Adipose tissue (tissue), 3 donors: ENCODE measurements around the gene CTTNBP2NL. TPM values are rescaled to one million over a fixed set of nuclear protein-coding genes. Genes with fewer than 3 reads are reported as not detected.
"Not testable (repeated sequence)": the region's sequence is repeated elsewhere in the genome, so short reads cannot be mapped to it uniquely, and the experiment has no call there.

Experiments
- H3K27ac ChIP-seq: one replicate; pipeline ENCODE4 v1.5.1; 2013; ENCODE audit warnings: low read depth, low read length
- WGBS, 3 donors: extraction: QIAGEN DNeasy Blood & Tissue Kit; methylation state at CpG; one replicate each; pipeline ENCODE4 v1.1.7; 2013; 5-methylcytosine and 5-hydroxymethylcytosine counted together
- polyA plus RNA-seq, 3 donors: library from polyadenylated mRNA; stranded (reverse); fragments of 200-250 nt; gene quantifications; one replicate each; pipeline ENCODE4 v1.2.3, GENCODE V29; 2013
- donor health status: healthy with polysubstance abuse.
- donor health status: Bipolar disorder and iron deficiency.
- donor health status: healthy.

Gene CTTNBP2NL
- polyA plus RNA-seq, 3 donors: 1.9 to 11.8 (median 8.5) TPM

DNA sequence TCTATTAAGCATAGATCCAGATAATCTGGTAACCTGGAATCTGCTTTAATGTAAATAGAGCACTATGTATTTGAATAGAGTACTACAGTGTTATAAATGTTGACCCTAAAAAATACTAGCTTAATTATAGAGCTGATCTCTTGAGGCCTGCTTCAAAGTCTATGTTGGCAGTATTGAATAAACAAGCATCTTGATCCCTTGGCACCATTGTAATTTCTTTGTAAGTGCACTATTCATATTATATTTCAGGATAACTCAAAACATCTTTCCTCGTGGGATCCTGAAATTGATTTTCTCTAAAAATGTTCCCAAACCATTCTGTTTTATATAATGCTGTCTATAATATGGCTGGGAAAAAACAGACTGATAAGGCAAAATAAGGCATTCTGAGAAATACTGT lies 10.8 kb downstream of the CTTNBP2NL start:
- no peak overlapping the region for H3K27ac ChIP-seq
- WGBS, 3 donors: 70 to 86% (median 78%) methylated on average over 1 of the region's 1 CpG

DNA sequence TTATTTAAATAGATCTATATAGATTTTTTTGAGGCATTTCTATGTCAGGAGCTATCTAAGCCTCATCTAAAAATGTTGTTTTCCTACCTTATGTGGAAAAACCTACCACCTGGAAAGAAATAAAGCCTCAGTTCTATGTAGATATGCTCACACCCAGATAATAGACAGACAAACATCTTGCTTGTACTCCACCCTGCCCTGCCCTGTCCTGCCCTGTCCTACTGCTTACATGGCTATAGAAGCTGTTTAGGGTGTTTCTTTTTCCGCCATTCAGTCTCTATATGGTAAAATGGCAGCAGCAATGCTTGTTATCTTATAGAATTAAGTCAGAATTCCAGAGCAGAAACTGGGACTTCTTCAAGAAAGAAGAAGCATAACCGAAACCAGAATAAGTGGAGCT lies 13.4 kb downstream of the CTTNBP2NL start:
- WGBS, 3 donors: 93 to 100% (median 97%) methylated on average over 2 of the region's 2 CpGs
- no peak overlapping the region for H3K27ac ChIP-seq

- no peak overlapping the region for H3K27ac ChIP-seq
- WGBS, 3 donors: 73 to 92% (median 92%) methylated on average over 2 of the region's 2 CpGs
Observed at GRCh38 chr1:112410673-112411072, 14.7 kb downstream of the CTTNBP2NL start.

DNA sequence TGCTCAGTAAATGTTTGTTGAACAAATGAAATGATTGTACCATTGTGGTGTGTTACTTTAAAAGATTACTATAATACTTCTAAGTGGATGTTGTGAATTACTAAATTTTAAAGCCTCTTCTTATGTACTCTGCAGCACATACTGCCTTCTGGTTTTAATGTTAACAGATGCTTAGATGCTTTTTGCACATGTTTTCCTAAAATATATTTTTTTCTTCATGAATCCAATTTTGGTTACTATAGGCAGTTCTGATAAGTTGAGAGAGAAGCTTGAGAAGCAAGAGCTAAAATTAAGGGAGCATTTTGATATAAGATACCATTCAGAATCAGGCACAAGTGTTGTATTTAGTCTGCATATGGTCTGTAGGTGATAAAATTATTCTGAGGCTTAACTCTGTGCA lies 21.3 kb downstream of the CTTNBP2NL start:
- H3K27ac ChIP-seq: no peak overlapping the region

GRCh38 chr1:112418099-112418892 lies 22.3 kb downstream of the CTTNBP2NL start:
- no peak overlapping the region for H3K27ac ChIP-seq
- 62 to 75% (median 65%) methylated on average over 2 of the region's 2 CpGs for WGBS, 3 donors

DNA sequence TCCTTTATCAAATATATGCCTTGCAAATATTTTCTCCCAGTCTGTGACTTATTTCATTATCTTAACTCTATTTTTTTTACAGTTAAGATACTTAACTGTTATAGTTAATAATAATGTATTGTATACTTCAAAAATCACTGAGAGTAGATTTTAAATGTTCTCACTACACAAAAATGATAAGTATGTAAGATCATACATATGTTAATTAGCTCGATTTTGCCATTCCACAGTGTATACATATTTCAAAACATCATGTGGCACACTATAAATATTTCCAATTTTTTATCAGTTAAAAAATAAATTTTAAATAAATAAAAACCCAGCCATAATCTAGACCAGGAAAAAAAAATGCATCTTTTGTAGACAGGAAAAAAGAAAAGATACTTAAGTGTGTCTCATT lies 27.2 kb downstream of the CTTNBP2NL start:
- 74 to 82% (median 79%) methylated on average over 1 of the region's 1 CpG for WGBS, 3 donors
- no peak overlapping the region for H3K27ac ChIP-seq

GRCh38 chr1:112423666-112424065 lies 27.7 kb downstream of the CTTNBP2NL start:
- WGBS, 3 donors: 84 to 91% (median 84%) methylated on average over 11 of the region's 11 CpGs

DNA sequence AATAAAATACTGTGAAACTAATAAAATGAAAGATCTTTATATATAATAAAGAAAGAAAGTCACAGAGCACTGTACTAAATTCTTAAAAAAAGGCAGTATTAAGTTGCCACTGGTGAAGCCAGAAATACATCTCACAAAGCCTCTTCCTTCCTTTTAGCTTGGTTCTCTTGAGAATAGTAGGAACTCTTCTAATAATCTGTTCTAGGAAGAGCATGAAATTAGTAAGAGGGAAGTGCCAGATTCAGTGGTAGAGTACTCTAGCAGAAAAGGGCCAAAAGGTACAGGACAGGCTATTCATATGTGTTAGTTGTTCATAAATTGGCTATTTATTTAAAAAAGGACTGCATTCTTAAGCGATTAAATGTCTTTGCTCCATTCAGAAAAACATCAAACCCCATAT lies 33.7 kb downstream of the CTTNBP2NL start:
- 78 to 91% (median 83%) methylated on average over 1 of the region's 1 CpG for WGBS, 3 donors
- H3K27ac ChIP-seq: no peak overlapping the region

More at GRCh38 chr1:112423666-112424065, 27.7 kb downstream of the CTTNBP2NL start:
- not testable (repeated sequence) for H3K27ac ChIP-seq

GRCh38 chr1:112431038-112431437 lies 35.0 kb downstream of the CTTNBP2NL start:
- H3K27ac ChIP-seq: no peak overlapping the region
- WGBS, 3 donors: 52 to 82% (median 53%) methylated on average over 1 of the region's 1 CpG

DNA sequence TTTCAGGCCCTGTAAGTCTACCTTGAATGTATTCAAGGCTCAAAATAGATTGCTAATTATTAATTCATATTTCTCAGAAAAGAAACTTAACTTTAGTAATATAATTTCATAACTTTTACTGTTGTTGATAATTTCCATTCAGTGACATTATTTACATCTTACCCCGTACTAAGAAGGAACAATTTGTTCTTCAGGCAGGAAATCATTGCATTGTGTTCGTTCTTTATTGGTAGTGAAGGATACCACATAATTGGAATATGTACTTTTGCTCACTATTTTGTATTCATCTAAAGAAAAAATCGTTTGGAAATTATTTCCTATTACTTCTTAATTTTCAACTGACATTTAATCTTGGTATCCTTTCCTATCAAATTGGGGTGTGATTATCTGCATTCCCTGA lies 39.4 kb downstream of the CTTNBP2NL start:
- WGBS, 3 donors: 39 to 72% (median 45%) methylated on average over 3 of the region's 3 CpGs
- no peak overlapping the region for H3K27ac ChIP-seq

GRCh38 chr1:112436384-112437156 lies 40.6 kb downstream of the CTTNBP2NL start:
- 82 to 95% (median 92%) methylated on average over 5 of the region's 5 CpGs for WGBS, 3 donors
- no peak overlapping the region for H3K27ac ChIP-seq

DNA sequence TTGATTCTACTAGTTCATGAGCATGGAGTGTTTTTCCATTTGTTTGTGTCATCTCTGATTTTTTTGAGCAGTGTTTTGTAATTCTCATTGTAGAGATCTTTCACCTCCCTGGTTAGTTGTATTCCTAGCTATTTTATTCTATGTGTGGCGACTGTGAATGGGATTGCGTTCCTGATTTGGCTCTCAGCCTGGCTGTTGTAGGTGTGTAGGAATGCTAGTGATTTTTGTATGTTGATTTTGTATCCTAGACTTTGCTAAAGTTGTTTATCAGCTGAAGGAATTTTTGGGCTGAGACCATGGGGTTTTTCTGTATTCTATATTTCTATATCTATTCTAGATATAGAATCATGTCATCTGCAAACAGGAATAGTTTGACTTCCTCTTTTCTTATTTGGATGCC lies 42.1 kb downstream of the CTTNBP2NL start:
- WGBS, 3 donors: 50 to 71% (median 61%) methylated on average over 2 of the region's 2 CpGs
- not testable (repeated sequence) for H3K27ac ChIP-seq

- no peak overlapping the region for H3K27ac ChIP-seq
- WGBS, 3 donors: 18 to 68% (median 30%) methylated on average over 2 of the region's 2 CpGs
Observed at GRCh38 chr1:112439592-112439991, 43.6 kb downstream of the CTTNBP2NL start.

DNA sequence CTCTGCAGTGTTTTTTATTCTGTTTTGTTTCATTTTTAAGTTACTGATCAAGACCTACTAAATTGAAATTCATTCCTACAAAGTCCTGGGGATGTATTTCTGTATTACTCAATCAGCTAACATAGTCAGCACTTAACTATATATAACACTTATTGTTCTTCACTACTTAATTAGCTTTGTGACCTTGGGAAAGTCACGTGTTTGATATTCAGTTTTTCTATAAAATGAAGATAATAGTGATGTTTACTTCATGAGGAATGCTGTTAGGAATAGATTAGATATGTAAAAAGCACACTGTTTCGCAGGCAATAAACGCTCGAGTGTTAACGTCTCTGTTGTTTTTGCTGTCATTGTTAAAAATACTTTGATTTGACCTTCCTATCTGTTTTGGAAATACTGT lies 44.6 kb downstream of the CTTNBP2NL start:
- H3K27ac ChIP-seq: no peak overlapping the region
- 49 to 90% (median 87%) methylated on average over 5 of the region's 5 CpGs for WGBS, 3 donors

GRCh38 chr1:112444269-112444668 lies 48.3 kb downstream of the CTTNBP2NL start:
- no peak overlapping the region for H3K27ac ChIP-seq
- 66 to 71% (median 66%) methylated on average over 1 of the region's 1 CpG for WGBS, 3 donors

- 89 to 90% (median 89%) methylated on average over 1 of the region's 1 CpG for WGBS, 3 donors
- H3K27ac ChIP-seq: no peak overlapping the region
Observed at GRCh38 chr1:112445596-112445995, 49.6 kb downstream of the CTTNBP2NL start.

DNA sequence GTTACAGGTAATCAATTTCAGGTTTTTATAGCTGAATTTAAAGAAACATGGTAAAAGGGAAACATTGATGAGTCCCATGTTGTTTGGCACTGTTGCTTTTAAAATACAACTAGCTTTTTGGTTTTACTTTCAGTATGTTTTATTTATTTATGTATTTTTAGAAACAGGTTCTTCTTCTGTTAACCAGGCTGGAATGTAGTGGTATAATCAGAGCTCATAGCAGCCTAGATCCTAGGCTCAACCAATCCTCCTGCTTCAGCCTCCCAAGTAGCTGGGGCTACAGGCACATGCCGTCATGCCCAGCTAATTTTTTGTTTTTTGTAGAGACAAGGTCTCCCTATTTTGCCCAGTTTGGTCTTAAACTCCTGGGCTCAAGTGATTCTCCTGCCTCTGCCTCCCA lies 50.4 kb downstream of the CTTNBP2NL start:
- H3K27ac ChIP-seq: no peak overlapping the region
- 97 to 100% (median 98%) methylated on average over 1 of the region's 1 CpG for WGBS, 3 donors

- WGBS, 3 donors: 48 to 93% (median 90%) methylated on average over 8 of the region's 8 CpGs
- no peak overlapping the region for H3K27ac ChIP-seq
Observed at GRCh38 chr1:112448904-112449629, 53.1 kb downstream of the CTTNBP2NL start.

GRCh38 chr1:112449630-112449983 lies 53.6 kb downstream of the CTTNBP2NL start:
- H3K27ac ChIP-seq: no peak overlapping the region
